Stimulated activated CD8-positive, alpha-beta memory T cell treated with anti-CD3 and anti-CD28 coated beads, Interleukin-12 subunit alpha, Interleukin-12 subunit beta, amount 100 ng/mL, for 4 hours (primary cell): Measurements from ENCODE around the gene SLC22A4.

ENCODE experiments used
- DNase-seq: peaks from one replicate; pipeline ENCODE4 v3.0.0-alpha.2; 2020; ENCODE audit warnings: low read depth

Gene SLC22A4

DNA sequence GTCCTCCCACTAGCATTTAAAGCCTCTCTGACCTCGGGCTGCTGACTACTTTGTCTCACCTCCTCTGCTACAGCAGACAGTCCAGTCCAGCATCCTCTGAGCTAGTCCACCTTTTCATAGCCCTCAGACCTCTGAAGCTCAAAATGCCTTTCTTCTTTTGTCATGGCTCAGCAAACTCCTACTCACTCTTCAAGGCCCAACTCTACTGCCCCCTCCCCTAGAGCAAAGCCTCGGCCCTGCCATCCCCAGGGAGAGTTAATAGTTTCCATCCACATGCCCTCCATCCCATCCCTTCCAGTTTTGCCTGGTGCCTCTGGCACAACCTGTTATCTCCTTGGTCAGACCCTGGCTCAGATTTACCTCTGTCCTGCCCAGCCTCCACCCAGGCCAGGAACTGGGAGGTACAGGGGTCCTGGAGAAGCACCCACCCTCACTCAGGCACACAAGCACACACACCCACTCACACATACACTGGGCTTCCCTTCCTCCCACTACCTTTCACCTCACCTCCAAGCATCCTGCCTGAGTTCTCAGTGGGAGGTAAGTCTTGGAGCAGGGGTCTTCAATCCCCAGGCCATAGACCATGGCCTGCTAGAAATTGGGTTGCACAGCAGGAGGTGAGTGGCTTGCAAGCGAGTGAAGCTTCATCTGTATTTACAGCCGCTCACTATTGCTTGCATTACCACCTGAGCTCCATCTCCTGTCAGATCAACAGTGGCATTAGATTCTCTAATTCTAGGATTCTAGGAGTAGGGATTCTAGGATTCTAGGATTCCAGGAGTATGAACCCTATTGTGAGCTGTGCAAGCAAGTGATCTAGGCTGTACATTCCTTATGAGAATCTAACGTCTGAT, 18.6 kb upstream of the SLC22A4 start:
- DNase-seq, result no peak

DNA sequence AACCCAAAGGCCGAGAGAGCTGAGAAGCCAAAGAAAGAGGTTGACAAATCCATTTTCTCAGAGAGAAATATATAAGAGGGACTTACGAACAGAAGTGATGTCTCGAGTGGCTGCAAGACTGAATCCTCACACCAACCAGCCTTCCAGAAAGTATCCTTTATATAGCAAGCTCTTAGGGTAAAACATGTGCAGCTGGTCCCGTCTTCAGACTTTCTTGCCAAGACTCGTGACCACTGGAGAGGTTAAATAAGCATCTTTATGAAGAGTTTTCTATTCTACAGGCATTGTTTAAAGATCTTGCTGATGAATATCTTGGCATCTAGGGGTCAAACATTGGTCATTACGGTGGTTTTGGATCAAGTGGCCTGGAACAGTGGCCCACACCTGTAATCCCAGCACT, 16.9 kb upstream of the SLC22A4 start:
- DNase-seq, result no peak

DNA sequence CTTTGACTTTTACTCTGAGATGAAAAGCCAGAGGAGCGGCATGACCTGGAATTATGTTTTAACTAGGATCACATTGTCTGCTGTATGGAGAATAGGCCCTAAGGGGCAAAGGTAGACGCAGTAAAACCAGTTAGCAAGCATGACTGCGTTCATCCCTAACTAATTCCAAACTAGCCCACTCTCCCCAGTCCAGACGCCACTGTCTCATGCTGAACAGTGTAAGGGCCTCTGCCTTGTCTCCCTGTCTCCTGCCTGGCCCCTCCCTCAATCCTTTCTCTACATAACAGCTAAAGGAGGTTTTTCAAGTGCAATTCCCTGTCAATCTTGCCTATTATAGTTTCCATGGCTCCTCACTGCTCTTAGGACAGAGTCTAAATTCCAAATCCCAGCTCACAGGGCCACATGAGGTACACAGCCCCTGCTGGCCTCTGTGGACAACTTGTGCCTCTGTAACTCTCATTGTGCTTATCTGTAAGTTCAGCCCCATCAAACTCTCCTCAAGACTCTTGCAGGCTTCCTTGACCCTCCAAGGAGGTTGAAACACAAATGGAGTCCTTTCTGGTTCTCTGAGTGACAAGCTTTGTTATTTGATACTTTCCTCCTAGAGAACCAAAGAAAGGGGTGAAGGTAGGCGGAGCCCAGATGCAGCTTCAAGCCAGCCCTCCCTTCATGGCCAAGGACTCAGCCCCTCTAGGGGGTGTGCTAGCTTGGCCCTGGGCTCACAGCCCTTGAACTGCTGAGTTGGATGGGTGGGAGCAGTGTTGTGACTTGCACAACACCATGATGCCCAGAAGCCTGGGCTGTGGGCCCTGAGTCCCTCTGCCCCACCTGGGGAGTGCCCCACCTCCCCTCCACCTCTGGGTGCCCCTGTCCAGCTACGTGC, 16.0 kb upstream of the SLC22A4 start:
- no peak for DNase-seq

DNA sequence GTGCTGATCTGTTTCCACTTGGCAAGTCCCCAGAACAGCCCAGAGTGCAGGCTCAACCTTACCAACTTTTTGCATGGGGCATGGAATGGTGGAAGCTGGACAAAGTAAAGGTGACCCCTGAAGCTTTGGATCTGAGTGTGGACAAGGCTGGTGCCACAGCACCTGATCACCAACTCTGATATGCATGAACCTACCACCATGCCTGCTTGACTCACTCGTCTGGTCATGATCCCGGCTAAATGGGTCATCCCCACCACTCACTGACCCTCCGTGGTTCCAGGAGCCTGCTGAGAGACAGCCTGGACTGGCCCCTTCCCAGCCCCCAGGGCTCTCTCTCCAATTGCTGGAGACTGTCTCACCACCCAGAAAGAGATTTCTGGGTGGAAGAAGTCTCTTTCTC, 14.4 kb upstream of the SLC22A4 start:
- no peak for DNase-seq

DNA sequence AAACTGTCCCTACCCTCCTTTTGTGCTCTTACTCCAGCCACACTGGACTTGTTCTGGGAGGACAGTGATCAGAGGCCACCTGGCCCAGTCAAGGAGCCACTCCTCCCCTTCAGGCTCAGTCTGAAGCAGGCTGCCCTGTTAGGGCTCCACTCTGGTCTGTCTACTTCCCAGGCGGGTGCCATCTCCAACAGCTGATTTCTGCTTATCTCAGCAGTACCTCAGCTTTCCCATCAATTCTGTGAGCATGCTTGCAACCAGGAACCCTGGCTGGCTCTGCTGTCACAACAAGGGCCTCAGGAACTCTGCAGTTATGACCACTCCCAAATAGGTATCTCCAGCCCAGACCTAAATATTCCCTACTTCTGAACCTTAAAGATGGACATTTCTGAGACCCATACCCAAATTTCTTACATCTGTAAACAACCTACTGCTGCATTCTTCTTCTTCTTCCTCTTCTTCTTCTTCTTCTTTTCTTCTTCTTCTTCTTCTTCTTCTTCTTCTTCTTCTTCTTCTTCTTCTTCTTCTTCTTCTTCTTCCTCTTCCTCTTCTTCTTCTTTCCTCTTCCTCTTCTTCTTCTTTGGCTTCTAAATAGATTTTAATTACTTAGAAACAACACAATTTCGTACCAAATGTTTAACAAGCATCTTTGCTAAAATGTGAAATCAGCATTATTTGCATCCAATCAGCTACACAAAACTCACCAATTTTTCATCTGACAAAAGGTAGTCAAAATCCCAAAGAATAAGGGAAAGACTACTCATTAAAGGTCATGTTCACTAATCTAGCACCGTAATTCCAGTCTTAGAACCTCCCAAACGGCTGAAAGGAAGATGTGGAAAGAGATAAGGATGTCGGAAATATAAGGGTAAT, 13.6 kb upstream of the SLC22A4 start:
- no peak for DNase-seq

DNA sequence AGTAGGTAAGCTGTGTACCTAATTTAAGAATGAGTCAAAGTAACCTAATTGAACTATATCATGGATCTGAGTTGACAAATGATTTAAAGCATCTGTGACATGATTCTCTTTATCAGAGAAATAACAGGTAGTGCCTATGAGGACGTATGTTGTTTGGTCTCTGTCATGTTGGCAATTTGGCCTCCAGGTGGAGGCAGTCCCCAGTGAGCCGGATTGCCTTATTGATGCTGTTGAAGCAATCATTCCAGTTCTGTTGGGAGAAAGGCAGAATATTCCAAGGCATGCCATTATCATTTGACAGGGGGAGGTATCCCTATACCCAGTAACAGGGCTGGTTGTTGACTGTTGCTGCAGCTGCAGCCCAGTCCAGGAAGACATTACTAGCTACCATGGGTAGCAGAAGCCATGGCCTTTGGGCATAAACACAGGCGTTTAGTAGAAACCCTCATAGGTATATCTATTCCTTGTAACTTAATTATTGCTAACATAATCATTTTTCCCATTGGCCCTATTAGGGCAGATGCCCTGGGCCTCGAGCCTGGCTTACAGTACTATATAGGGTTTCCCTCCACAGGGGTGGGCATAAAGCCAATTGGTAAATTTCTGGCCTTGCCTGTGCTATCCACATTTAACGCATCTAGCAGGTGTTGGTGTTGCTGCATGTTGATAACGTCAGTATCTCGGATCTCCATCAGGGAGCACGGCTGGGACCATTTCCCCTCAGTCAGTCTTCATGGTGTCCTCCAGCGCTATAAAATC, 12.2 kb upstream of the SLC22A4 start:
- DNase-seq, result no peak

DNA sequence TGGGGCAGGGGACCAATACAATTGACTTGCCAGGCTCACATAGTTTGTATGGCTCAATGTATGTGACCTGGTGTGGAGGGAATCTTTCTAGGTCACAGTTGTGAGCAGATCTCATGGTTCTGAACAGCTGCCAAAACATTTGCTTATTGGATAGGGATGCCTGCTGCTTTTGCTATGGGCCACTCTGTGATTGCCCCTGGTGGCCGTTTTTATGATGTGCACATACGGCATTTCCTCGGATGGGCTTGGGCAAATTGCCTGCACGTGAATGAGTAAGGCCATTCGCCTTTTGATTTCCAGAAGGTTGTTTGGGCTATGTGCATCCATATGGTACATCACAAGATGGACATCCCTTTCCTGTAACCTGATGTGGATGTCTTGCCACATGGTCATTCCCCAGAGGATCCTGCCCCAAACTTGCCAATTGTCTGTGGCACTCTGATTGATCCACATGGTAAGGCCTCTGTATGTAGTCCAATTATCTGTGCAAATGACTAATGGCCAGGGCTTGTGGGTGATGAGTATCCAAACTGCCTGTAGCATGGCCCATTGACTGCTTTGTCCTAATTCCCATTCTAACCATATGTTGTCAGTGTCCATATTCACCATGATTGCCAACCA, 10.7 kb upstream of the SLC22A4 start:
- DNase-seq, result no peak

DNA sequence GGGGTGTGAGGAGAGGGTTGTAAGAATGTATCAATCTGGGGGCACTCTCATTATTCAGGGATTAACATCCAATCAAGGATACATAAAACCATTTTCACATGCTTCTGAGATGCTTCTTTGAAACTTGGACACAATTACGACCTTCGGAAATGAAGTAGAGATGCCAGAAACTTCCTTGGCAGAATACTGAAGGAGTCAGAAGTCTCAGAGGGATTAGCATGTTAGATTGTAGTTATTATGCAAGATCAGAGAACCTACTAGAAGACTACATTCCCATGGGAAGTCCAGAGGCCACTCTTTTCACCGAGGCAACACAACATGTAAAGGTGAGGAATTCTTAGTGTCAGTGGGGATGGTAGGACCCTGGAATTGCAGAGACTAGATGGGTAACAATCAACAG, 5.1 kb upstream of the SLC22A4 start:
- no peak for DNase-seq

DNA sequence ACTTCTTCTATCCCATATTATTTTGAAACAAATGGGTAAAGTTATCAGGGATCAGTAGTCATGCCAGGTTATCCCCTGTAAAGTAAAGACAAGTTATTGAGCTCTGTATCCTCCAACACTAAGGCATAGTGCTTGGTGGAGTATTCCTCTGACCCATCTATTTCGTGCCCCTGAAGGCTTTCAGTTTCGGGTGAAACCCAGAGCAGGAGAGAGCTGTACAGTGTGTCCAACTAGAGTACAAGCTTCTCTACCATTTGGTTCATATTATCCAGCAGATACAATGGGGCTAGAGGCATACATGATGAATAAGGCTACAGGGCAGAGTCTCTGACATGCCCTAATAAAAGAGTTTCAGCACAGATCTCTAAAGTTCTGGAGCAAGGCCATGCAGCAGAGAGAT, 3.2 kb upstream of the SLC22A4 start:
- no peak for DNase-seq

DNA sequence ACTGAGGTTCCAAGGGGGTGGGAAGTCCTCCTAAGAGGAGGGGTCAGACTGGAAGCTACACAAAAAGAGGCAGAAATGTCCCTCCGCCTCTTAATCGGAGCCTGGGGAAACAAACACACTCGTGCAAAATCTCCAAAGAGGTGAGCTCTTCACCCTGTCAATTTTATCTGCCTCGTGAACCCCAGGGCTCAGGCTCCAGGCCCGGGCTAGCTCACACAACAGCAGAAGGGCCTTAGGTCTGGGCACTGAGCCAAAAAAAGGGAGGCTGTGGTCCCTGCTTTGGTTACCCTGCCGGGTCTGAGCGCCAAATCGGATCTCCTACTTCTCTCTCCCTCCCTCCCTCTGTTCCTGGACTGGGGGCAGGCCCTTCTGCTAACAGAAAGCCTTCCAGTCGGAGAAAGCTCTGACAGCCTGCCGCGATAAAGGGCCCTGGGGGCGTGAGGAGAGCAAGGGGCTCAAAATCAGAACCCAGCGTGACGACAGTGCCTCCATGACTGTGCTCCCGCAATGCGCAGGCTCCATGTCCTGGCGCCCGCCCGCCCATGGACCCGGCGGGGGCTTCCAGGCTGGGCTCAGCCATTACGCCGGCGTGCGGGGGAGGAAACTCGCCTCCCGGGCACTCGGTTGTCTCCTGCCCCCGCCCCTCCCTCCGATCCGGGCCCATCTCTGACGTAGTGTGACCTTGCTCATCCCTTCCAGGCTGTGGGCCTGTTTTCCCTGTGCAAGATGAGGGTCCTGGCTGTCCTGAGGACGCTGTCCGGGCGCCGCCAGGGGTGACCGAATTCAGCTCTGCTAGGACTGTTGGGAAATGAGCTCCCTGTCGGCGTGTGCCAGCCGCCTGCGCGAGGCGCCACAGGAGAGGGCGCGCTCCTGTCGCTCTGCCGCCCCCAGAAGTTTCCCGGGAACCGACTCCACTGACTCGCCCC, 865 bp upstream of the SLC22A4 start:
- DNase-seq, result peak; percentile 67

DNA sequence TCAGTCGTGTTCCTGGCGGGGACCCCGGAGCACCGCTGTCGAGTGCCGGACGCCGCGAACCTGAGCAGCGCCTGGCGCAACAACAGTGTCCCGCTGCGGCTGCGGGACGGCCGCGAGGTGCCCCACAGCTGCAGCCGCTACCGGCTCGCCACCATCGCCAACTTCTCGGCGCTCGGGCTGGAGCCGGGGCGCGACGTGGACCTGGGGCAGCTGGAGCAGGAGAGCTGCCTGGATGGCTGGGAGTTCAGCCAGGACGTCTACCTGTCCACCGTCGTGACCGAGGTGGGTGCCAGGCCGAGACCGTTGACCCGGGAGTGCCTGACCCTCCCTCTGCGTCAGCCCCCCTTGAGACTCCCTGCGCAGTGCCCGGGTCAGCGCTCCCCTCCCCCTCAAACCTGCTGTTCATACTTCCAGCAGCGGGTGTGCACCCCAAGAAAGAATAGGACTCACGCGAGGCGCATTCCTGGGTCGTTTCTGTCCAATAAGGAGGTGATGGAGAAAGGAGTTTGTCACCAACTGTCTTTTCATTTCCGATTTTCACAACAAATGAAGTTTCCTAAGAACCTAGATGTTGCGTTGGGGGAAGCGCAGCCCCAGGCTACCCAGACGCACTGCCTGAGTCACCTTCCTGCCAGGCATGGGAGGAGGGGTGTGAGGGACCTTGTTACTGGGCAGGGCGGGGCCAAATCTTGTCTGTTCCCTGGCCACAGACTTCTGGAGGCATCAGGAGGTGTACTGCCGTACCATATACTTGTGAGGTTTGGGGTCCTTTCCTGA, 722 bp downstream of the SLC22A4 start:
- DNase-seq, result peak; percentile 60

DNA sequence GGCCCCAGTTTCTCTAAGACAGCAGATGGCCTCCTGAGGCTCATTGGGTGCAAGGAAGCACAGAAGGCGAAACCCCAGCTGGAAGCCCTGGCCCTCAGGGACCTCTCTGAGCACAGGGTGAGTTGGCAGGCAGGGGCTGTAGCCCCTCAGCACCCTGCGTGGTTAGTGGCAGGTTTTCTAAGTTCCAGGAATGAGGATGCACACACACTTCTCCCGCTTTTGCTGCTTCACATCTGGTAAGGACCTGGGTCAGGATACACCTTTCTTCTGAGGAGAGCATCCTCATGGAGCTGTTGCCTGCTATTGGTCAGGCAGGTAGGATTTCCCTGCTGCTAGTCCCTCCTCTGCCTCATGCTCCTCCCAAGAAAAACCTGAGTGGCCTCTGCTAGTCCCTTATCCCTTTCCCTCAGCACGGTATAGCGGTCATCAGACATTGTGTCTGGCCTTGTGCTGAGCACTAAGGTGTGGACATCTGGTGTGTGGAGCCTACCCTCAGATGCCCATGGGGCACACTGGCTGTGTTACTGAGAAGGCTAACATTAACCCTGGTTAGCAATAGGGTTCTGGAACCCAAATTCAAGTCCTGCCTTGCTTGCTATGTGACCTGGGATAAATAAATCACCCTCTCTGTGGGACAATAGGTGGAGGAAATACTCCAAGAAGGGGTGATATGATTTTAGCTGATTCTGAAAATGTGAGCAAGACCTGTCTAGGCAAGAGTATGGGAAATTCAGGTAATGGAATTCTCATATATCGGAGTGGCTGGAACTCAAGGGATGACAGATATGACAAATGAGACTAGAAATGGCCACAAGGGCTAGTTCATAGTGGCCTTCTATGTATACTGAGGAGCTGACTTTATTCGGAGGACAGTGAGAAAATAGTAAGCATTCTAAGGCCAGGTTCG, 1.6 kb downstream of the SLC22A4 start:
- no peak for DNase-seq

DNA sequence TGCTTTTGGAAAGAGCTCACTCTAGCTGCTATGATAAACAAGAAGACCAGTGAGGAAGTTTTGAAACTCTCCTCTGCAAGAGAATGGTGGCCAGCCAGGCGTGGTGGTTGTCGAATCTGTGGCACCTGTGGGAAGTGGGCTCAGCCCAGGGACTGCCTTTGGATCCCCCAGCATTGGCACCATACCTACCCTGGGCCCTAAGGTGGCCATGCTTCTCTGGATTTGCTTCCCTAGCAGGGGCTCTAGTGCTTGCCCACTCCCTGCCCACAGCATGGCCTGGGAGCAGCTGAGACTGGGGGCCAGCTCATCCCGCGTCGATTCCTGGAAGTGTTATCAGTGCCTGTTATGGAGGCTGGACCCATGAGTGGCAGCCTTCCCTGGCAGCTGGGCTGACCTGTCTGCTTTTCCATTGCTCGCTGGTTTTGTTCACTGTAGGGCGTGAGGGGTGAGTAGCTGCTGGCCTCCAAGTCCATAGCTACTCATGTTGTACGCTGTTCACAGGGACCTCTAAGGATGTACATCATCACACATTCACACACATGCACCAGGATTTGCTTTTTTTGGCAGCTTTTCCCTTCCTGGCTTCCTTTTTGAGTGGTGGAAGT, 2.3 kb downstream of the SLC22A4 start:
- DNase-seq, result no peak

DNA sequence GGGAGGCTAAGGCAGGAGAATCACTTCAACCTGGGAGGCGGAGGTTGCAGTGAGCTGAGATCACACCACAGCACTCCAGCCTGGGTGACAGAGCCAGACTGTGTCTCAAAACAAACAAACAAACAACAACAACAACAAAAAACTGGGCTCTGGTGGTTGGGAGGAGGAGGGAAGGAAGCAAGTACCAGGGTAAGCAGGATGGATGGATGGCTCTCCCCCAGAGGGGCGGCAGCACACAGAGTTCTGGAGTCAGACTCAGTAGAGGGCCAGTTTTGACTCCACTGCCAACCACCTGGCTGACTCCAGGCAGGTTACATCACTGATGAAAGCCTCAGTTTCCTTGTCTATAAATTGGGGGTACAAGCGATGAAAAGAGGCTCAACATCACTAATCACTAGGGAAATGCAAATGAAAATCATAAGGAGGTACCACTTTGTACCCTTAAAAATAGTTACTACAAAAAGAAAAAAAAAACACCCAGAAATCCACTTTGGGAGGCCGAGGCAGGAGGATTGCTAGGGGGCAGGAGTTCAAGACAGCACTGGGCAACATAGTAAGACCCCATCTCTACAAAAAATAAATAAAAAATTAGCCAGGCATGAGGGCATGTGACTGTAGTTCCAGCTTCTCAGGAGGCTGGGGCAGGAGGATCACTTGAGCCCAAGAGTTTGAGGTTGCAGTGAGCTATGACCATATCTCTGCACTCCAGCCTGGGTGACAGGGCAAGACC, 3.2 kb downstream of the SLC22A4 start:
- DNase-seq, result no peak

DNA sequence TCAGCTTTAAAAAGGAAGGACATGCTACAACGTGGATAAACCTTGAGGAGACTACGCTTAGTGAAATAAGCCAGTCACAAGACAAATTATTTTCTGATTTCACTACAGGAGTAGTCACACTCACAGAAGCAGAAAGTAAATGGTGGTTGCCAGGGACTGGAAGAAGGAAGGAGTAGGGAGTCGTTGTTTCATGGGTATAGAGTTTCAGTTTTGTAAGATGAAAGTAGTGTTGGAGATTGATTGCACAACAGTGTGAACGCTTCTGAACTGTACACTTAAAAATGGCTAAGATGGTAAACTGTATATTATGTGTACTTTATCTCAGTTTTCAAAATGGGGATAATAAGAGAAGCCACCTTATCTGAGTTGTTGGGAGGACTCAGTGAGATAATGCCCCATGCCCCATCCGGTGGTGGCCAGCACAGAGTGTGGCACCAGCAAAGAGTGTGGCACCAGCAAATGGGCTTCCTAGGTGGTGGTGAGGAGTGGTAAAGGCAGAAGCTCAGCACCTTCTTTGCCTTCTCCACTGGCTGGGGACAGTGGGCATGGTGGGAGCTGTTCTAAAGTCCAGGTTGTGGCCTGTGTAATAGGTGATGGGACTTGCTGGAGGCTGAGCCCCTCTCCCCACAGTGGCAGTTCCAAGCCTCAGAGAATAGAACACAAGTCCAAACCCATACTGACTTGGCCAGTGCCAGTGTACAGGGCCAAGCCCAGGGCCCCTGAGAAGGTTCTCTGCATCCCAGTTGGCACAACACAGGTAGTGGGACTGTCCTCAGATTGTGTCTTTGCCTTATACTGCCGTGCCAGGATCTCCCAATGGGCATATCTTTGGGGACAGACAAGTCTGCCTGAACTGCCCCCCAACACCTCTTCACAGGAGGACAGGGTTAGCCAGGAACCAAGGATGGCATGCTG, 4.4 kb downstream of the SLC22A4 start:
- no peak for DNase-seq

DNA sequence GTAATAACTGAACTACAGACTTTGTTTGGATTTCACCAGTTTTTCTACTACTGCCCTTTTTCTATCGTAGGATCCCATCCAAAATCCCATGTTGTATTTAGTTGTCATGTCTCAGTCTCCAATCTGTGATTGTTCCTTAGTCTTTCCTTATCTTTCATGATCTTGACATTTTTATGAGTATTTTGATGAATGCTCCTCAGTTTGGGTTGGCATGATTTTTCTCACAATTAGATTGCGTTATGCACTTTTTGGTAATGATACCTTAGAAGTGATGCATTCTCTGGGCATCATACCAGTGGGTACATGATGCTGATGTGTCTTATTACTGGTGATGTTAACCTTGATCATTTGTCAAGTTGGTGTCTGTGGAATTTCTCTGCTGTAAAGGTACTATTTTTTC, 5.7 kb downstream of the SLC22A4 start:
- no peak for DNase-seq
